PC-3 (cell line): Measurements from ENCODE around the gene SLC4A2.

Source experiments
- CTCF ChIP-seq: fragments of 300-600 bp; sonication (generic); conservative IDR thresholded peaks from 2 replicates; pipeline ENCODE4 v1.5.1; 2017; ENCODE audit warnings: antibody characterized with exemption, low read depth, mild to moderate bottlenecking, low read length
- EZH2 ChIP-seq: fragments of 300-600 bp; sonication (generic); IDR thresholded peaks from one replicate; pipeline ENCODE4 v1.6.1; 2017; ENCODE audit warnings: antibody characterized with exemption, mild to moderate bottlenecking, low read length; ENCODE audit not compliant: unreplicated experiment

- TF ChIP-seq EZH2 (no peak), CTCF (no peak)
Observed at GRCh38 chr7:151057989-151058780, 1.2 kb upstream of the SLC4A2 start.
